UCSD-AML1 (cell line): ENCODE measurements around the gene KRTAP10-8.
"Not testable (repeated sequence)": the region's sequence is repeated elsewhere in the genome, so short reads cannot be mapped to it uniquely, and the experiment has no call there.

Source experiments
- DNase-seq: peaks from one replicate; lab custom pipeline; 2025; ENCODE audit not compliant: unreplicated experiment; lab: John Stamatoyannopoulos, UW

KRTAP10-8 gene

GRCh38 chr21:44598061-44598460 is 13.8 kb upstream of the KRTAP10-8 start:
- no peak for DNase-seq

- no peak for DNase-seq
These were observed 12.4 kb upstream of the KRTAP10-8 start for GRCh38 chr21:44599264-44600029.

DNA sequence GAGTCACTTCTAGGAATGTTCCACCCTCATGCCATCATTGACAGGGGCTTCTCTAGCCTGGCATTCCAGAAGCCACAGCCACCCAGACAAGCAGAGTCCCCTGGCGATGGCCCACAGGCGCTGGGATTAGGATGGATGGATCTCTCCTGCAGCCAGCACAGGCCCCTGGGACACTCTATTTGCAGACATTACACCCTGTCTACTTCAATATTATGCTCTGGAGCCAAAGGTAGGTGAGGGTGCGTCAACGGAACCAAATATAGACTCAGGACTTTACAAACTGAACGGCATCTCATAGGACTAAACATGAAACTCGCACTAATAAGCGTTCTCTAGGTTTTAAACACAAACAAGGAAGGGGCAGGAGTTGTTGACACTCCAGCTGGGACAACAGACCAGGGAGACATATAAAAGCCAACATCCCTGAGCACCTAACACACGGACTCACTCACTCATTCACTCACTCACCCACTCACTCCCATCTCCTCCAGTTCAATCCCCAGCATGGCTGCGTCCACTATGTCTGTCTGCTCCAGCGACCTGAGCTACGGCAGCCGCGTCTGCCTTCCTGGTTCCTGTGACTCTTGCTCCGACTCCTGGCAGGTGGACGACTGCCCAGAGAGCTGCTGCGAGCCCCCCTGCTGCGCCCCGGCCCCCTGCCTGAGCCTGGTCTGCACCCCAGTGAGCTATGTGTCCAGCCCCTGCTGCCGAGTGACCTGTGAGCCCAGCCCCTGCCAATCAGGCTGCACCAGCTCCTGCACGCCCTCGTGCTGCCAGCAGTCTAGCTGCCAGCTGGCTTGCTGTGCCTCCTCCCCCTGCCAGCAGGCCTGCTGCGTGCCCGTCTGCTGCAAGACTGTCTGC is 11.5 kb upstream of the KRTAP10-8 start, which contains the start of gene KRTAP10-7:
TSS of gene KRTAP10-7 (plus strand) at position 480 of the 861 bp plus-strand sequence. CDS start at position 505, 25 bp downstream.
- DNase-seq, result not testable (repeated sequence)

DNA sequence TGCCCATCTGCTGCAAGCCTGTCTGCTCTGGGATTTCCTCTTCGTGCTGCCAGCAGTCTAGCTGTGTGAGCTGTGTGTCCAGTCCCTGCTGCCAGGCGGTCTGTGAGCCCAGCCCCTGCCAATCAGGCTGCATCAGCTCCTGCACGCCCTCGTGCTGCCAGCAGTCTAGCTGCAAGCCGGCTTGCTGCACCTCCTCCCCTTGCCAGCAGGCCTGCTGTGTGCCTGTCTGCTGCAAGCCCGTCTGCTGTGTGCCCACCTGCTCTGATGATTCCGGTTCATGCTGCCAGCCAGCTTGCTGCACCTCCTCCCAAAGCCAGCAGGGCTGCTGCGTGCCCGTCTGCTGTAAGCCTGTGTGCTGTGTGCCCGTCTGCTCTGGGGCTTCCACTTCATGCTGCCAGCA is 10.8 kb upstream of the KRTAP10-8 start:
- DNase-seq, result not testable (repeated sequence)

GRCh38 chr21:44601596-44602462 is 10.1 kb upstream of the KRTAP10-8 start:
- DNase-seq, result no peak

DNA sequence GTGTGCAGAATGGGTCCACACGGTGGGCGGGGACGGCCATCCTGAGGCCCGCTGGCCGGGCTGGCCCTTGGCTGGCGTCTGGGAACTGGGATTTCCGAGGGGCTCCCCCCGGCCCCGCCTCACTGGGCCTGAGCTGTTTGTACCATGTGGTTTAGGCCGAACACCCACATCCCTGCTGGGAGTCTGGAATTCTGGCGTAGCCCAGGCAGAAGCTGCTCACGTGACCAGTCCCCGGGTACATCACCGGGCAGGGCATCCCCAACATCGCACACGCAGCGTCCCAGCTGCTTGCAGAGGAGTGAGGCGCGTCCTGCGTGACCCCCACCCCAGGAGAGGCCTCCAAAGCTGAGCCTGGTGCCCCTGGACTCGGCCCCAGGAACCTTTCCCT is 9.4 kb upstream of the KRTAP10-8 start:
- DNase-seq, result no peak

DNA sequence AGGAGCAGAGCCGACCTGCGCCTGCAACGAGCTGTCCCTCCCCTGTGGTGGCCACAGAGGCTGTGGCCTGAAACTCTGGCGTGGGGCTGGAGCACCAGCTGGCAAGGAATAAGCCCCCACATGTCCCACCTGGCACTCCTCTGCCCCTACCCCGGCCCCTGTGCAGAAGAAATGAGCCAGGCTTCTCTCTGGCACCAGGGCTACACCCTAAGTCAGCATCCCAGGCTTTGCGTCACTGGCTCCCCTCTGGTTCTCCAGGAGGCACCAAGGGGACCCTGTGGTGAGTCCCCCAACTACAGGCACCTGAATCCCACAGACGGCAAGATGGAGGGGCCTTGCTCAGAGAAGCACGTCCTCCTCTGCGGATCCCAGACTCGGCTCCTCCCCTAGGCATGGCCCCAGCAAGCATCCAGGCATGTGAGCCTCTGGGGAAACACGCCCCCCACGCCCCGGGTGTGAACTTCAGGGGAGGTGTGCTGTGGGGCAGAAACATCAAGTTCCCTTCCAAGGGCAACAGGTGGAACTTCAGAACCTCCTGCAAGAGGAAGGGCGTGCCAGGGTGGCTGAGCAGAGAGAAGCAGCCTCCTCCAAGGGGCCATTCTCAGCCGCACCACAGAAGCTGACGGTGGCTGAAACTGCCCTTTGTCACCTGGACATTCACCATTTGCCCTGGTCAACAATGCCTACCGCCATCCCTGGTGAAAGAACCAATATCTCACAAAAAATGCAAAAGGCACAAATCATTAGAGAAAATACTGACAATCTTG is 8.6 kb upstream of the KRTAP10-8 start:
- DNase-seq, result no peak

GRCh38 chr21:44603911-44604310 is 8.0 kb upstream of the KRTAP10-8 start:
- DNase-seq, result no peak

DNA sequence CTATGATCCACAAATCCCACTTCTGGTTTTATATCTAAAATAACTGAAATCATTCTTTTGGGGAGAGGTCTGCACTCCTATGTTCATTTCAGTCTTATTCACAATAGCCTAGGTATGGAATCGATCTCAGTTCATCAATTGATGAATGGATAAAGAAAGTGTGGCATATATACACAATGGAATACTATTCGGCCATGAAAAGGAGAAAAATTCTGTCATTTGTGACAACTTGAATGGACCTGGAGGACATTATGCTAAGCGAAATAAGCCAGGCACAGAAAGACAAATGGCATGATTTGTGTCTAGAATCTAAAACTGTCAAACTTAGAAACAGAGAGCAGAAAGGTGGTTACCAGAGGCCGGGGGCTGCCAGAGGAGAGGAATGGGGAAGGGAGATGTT is 5.4 kb upstream of the KRTAP10-8 start:
- no peak for DNase-seq

DNA sequence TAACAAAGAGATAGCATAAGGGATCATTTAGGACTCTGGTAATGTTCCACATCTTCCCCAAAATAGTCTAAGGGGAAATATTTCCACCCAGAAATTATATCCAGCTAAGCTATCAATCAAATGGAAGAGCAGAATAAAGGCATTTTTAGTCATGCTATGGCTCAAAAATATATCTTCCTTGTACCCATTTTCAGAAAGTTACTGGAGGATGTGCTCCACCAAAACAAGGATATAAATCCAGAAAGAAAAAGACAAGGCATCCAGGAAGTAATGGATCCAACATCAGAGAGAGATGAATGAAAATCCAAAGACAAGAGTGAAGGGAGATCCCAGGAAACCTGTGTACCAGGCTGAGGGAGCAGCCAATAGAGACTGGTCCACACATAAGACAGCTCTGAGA is 2.7 kb upstream of the KRTAP10-8 start:
- no peak for DNase-seq

GRCh38 chr21:44610157-44610843 is 1.6 kb upstream of the KRTAP10-8 start:
- not testable (repeated sequence) for DNase-seq

- DNase-seq, result no peak
These were observed 328 bp upstream of the KRTAP10-8 start for GRCh38 chr21:44611551-44611950.

DNA sequence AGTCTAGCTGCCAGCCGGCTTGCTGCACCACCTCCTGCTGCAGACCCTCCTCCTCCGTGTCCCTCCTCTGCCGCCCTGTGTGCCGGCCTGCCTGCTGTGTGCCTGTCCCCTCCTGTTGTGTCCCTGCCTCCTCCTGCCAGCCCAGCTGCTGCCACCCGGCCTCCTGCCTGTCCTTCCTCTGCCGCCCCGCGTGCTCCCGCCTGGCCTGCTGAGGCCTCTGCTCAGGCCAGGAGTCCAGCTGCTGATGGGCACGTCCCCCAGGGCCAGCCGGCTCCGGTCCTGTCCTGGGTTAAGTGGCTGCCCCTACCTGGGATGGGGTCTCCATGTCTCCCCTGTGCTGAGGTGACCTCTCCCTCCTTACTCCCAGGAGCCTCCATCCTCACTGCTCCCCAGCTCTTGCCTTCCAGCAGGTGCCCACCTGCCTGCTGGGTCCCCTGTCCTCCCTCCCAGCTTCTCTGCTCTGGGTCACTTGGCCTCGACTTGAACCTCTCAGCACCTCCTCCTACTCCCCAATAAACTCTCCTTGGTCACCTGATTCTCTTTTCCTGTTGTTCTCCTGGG is 870 bp downstream of the KRTAP10-8 start:
- no peak for DNase-seq

DNA sequence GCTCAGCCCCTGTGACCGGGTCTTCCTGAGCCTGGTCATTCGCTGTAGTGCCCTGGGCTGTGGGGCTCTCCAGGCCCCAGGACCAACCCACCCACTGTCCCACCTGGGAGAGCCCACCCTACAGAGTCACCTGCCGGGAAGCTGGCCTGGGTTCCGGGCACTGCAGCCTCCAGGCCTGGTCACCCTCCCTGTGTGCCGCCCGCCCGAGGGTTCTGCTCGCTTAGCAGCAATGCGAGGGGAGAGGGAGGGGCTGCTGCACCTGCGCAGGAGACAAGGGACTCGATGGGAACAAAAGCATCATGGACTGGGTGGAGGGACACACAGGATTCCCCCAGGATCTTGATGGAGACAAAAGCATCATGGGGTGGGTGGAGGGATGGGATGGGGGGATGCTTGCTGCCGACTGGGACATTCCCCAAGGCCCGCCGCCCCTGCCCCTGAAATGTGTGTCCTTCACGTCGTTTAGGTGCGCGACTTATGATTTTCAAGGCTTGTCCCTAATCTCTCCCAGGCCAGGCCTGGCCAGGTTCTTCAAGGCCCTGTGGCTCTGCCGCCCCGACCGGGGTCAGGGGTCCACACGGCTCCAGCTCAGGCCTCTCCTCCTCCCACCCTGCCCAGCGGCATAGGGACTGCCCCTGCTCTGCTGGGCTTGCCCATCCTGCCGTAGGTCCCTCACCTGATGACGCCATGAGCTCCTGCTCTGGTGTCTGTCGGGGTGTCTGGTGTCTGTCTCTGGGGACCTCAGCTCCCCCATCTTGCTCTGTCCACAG is 1.7 kb downstream of the KRTAP10-8 start:
- DNase-seq, result no peak

- no peak for DNase-seq
These were observed 2.3 kb downstream of the KRTAP10-8 start for GRCh38 chr21:44614161-44614631.

- DNase-seq, result no peak
These were observed 3.1 kb downstream of the KRTAP10-8 start for GRCh38 chr21:44614961-44615391.

DNA sequence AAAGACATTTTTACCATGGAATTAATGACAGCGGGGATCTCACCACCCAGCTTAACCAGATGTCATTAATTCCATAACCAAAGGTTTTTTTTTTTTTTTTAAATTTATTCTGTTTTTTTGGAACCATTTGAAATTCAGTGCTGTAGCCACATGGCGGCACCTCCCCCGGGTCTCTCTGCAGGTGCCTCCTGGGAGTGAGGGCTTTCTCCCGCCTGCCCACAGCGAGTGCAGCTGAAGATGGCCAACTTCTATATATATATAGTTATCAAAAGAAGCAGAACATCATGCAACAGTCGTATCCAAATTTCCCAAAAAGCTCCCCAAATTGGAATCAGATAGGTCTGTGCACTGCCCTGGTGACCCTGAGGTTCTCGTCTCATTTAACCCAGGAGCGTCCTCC is 3.6 kb downstream of the KRTAP10-8 start:
- no peak for DNase-seq

DNA sequence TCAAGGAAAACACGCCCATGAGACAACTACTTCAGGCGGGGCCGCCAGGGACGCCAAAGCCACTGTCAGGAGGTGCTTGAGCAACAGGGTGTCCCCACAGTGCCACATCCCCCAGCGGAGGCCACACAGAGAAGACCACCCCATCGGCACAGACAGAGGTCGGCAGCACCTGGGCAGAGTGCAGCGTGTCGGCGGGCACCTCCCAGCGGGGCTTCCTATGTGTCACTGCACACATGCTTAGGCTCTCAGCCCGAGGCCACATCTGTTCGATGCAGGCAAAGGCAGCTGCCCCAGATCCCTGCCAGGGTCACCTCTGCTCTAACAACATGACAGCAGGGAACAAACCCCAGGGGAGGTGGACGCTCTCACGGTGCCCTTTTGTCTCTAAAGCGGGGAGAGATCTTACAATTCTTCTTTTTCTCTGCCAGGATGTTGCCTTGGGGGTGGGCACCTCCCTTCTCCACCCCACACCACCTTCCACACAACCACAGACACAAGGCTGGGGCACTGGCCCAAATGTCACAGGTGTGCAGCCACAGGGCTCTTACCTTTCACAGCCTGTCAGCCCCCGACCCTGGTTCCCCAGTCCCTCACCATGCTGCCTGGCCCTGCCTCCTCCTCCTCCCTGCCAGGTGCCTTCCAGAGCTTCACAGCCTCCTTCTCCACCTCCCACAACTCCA is 4.2 kb downstream of the KRTAP10-8 start:
- DNase-seq, result no peak
